GM23338 (cell line): ENCODE data around the gene C16orf87. TPM values are rescaled to one million over a fixed set of nuclear protein-coding genes. Genes with fewer than 3 reads are reported as not detected.

ENCODE experiments used
- ATAC-seq: fragments of 200-7000 bp; cut with Tn5 transposase; 3 replicates; pipeline ENCODE4 v1.9.1; 2020
- DNase-seq: peaks from one replicate; pipeline ENCODE4 v3.0.0-alpha.2; 2015; ENCODE audit warnings: low spot score
- H2AFZ ChIP-seq: fragments of 200-600 bp; sonication (generic); 2 replicates; pipeline ENCODE4 v1.8.0; 2016; ENCODE audit warnings: antibody characterized with exemption, mild to moderate bottlenecking, moderate library complexity
- H3F3A ChIP-seq: fragments of 200-600 bp; sonication (generic); replicated peaks from 2 replicates; pipeline ENCODE4 v1.8.0; 2017; ENCODE audit warnings: antibody characterized with exemption, mixed run types, low read depth
- H3K27ac ChIP-seq: fragments of 200-600 bp; sonication (generic); 2 replicates; pipeline ENCODE4 v1.6.1; 2016; ENCODE audit warnings: low read depth
- H3K27me3 ChIP-seq: fragments of 200-600 bp; sonication (generic); 2 replicates; pipeline ENCODE4 v1.8.0; 2016; ENCODE audit warnings: mild to moderate bottlenecking, mixed run types, moderate library complexity; ENCODE audit not compliant: insufficient read depth
- H3K36me3 ChIP-seq: fragments of 200-600 bp; sonication (generic); 2 replicates; pipeline ENCODE4 v1.8.0; 2016; ENCODE audit warnings: mild to moderate bottlenecking; ENCODE audit not compliant: insufficient read depth
- H3K4me1 ChIP-seq: fragments of 200-600 bp; sonication (generic); 2 replicates; pipeline ENCODE4 v1.8.0; 2016; ENCODE audit warnings: mild to moderate bottlenecking, moderate library complexity; ENCODE audit not compliant: insufficient read depth
- H3K4me2 ChIP-seq: fragments of 200-600 bp; sonication (generic); 2 replicates; pipeline ENCODE4 v1.7.1; 2017; ENCODE audit warnings: mixed run types
- H3K4me3 ChIP-seq: fragments of 200-600 bp; sonication (generic); 2 replicates; pipeline ENCODE4 v1.6.1; 2016; ENCODE audit warnings: mixed run types
- H3K79me2 ChIP-seq: fragments of 200-600 bp; sonication (generic); replicated peaks from 2 replicates; pipeline ENCODE4 v1.8.0; 2017; ENCODE audit warnings: mild to moderate bottlenecking; ENCODE audit not compliant: insufficient read depth
- H3K9me2 ChIP-seq: fragments of 200-600 bp; sonication (generic); 2 replicates; pipeline ENCODE4 v1.8.0; 2017; ENCODE audit not compliant: insufficient read depth
- H4K20me1 ChIP-seq: fragments of 200-600 bp; sonication (generic); replicated peaks from 2 replicates; pipeline ENCODE4 v1.8.0; 2017; ENCODE audit warnings: mild to moderate bottlenecking; ENCODE audit not compliant: insufficient read depth
- H3K27ac Mint-ChIP-seq: 2 replicates; pipeline ENCODE4 v1.8.0; 2020; ENCODE audit warnings: inconsistent platforms, mild to moderate bottlenecking, moderate library complexity, mixed read lengths
- H3K27me3 Mint-ChIP-seq: 3 replicates; pipeline ENCODE4 v1.8.0; 2022; ENCODE audit warnings: low read depth, mild to moderate bottlenecking, moderate library complexity, mixed read lengths, inconsistent platforms; ENCODE audit not compliant: insufficient read depth, poor library complexity
- H3K36me3 Mint-ChIP-seq: 3 replicates; pipeline ENCODE4 v1.8.0; 2021; ENCODE audit warnings: low read depth, mild to moderate bottlenecking, inconsistent platforms, moderate library complexity, mixed read lengths
- H3K4me1 Mint-ChIP-seq: 3 replicates; pipeline ENCODE4 v1.8.0; 2020; ENCODE audit warnings: mild to moderate bottlenecking, inconsistent platforms, mixed read lengths
- H3K4me3 Mint-ChIP-seq: 3 replicates; pipeline ENCODE4 v1.8.0; 2021; ENCODE audit warnings: moderate library complexity, mild to moderate bottlenecking, inconsistent platforms, mixed read lengths
- H3K9me3 Mint-ChIP-seq: 3 replicates; pipeline ENCODE4 v1.8.0; 2020; ENCODE audit warnings: moderate library complexity, mild to moderate bottlenecking, inconsistent platforms, mixed read lengths
- CREB1 ChIP-seq: fragments of 250-450 bp; sonication (Bioruptor Pico); IDR thresholded peaks from 2 replicates; pipeline ENCODE4 v1.5.0; 2020; ENCODE audit warnings: low read depth, mild to moderate bottlenecking, moderate library complexity
- EZH2 ChIP-seq: fragments of 200-600 bp; sonication (generic); IDR thresholded peaks from one replicate; pipeline ENCODE4 v1.8.0; 2017; ENCODE audit warnings: antibody characterized with exemption, mild to moderate bottlenecking, low read depth; ENCODE audit not compliant: unreplicated experiment
- EZH2phosphoT487 ChIP-seq: fragments of 200-600 bp; sonication (generic); IDR thresholded peaks from one replicate; pipeline ENCODE4 v1.8.1; 2018; ENCODE audit warnings: antibody characterized with exemption; ENCODE audit not compliant: unreplicated experiment
- JUNB ChIP-seq: IDR thresholded peaks from one replicate; pipeline ENCODE4 v1.6.1; 2016; ENCODE audit warnings: antibody characterized with exemption; ENCODE audit not compliant: unreplicated experiment
- NANOG ChIP-seq: IDR thresholded peaks from 2 replicates; pipeline ENCODE4 v1.6.1; 2016; ENCODE audit warnings: antibody characterized with exemption, borderline replicate concordance
- POLR2AphosphoS5 ChIP-seq: IDR thresholded peaks from 2 replicates; pipeline ENCODE4 v1.6.1; 2016; ENCODE audit warnings: antibody characterized with exemption, low read depth
- STAT1 ChIP-seq: IDR thresholded peaks from one replicate; pipeline ENCODE4 v1.6.1; 2016; ENCODE audit warnings: antibody characterized with exemption; ENCODE audit not compliant: unreplicated experiment
- ZNF114 ChIP-seq: fragments of 250-450 bp; sonication (Bioruptor Pico); IDR thresholded peaks from 2 replicates; pipeline ENCODE4 v1.5.0; 2020; ENCODE audit warnings: mild to moderate bottlenecking, moderate library complexity
- ZNF331 ChIP-seq: fragments of 250-450 bp; sonication (Bioruptor Pico); IDR thresholded peaks from 2 replicates; pipeline ENCODE4 v1.5.0; 2020; ENCODE audit warnings: low read depth, mild to moderate bottlenecking, moderate library complexity
- polyA plus RNA-seq: library from polyadenylated mRNA; unstranded; fragments of >200 nt; fragmentation: Nextera tagmentation; extraction: Ambion mirVana; gene quantifications from 2 replicates; pipeline ENCODE4 v1.2.1, GENCODE V29; 2016
- total RNA-seq: library from RNA; depleted of rRNA; stranded (reverse); fragments of >200 nt; shearing (Covaris generic); gene quantifications from 2 replicates; pipeline ENCODE4 v1.2.3, GENCODE V29; 2014
- TF ChIP-seq, protein P1 (sequence below): fragments of 250-450 bp; sonication (Bioruptor Pico); IDR thresholded peaks from 2 replicates; pipeline ENCODE4 v1.5.0; 2020; ENCODE audit warnings: mild to moderate bottlenecking, moderate library complexity
- TF ChIP-seq, protein P2 (sequence below): IDR thresholded peaks from 2 replicates; pipeline ENCODE4 v1.6.1; 2016; ENCODE audit warnings: antibody characterized with exemption
- TF ChIP-seq, protein P3 (sequence below): IDR thresholded peaks from one replicate; pipeline ENCODE4 v1.6.1; 2018; ENCODE audit warnings: antibody characterized with exemption; ENCODE audit not compliant: unreplicated experiment
- TF ChIP-seq, protein P4 (sequence below), 2 experiments: fragments of 200-600 bp in 1 of 2; sonication (generic) in 1 of 2; conservative IDR thresholded peaks; 2 replicates each; pipeline versions ENCODE4 v1.5.1 to v1.6.1; 2016 to 2017; ENCODE audit warnings: antibody characterized with exemption in 2 of 2, low read depth in 2 of 2, mild to moderate bottlenecking in 2 of 2, moderate library complexity in 1 of 2

The C16orf87 gene
- total and polyA plus RNA-seq, 2 experiments from 2014 or later: 23.4 to 46.0 TPM

DNA sequence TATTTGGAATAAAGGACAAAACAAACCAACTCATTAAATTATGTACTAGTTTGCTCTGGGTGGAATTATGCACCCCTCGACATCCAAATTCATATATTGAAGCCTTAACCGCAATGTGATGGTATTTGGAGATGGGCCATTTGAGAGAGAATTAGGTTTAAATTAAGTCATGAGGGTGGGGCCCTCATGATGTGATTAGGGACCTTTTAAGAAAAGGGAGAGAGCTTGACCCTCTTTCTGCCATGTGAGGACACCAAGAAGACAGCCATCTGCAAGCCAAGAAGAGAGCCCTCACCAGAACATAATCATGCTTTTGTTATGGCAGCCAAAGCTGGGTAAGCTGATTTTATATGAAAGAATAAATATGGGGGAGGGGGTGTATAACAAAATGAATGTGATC lies 2.0 kb downstream of the C16orf87 start:
- no peak for DNase-seq
- Histone ChIP-seq H3K4me1 (peaks cover 28% of the 10 kb centered on the region), H3K9me2 (no peaks in the 10 kb centered on the region), H3F3A (no peaks in the 10 kb centered on the region), H3K4me3 (peak overlapping the region; percentile 86), H3K4me2 (peak overlapping the region; percentile 76), H4K20me1 (peaks cover 3% of the 10 kb centered on the region; the same call in 1 of the 2 replicates), H3K36me3 (no peaks in the 10 kb centered on the region), H3K27ac (no peak overlapping the region), H3K79me2 (peaks cover 65% of the 10 kb centered on the region), H2AFZ (no peak overlapping the region), H3K27me3 (no peaks in the 10 kb centered on the region)
- Mint-ChIP-seq H3K36me3 (peaks cover 4% of the 10 kb centered on the region; the same call in 1 of the 3 replicates), H3K27me3 (peaks cover 5% of the 10 kb centered on the region), H3K27ac (no peak overlapping the region), H3K4me3 (peak overlapping the region; percentile 98), H3K9me3 (peaks cover 4% of the 10 kb centered on the region; the same call in 2 of the 3 replicates), H3K4me1 (peaks cover 24% of the 10 kb centered on the region)
- no peak for TF ChIP-seq EZH2phosphoT487
- TF ChIP-seq EZH2: no peak
- TF ChIP-seq, protein P1, sequence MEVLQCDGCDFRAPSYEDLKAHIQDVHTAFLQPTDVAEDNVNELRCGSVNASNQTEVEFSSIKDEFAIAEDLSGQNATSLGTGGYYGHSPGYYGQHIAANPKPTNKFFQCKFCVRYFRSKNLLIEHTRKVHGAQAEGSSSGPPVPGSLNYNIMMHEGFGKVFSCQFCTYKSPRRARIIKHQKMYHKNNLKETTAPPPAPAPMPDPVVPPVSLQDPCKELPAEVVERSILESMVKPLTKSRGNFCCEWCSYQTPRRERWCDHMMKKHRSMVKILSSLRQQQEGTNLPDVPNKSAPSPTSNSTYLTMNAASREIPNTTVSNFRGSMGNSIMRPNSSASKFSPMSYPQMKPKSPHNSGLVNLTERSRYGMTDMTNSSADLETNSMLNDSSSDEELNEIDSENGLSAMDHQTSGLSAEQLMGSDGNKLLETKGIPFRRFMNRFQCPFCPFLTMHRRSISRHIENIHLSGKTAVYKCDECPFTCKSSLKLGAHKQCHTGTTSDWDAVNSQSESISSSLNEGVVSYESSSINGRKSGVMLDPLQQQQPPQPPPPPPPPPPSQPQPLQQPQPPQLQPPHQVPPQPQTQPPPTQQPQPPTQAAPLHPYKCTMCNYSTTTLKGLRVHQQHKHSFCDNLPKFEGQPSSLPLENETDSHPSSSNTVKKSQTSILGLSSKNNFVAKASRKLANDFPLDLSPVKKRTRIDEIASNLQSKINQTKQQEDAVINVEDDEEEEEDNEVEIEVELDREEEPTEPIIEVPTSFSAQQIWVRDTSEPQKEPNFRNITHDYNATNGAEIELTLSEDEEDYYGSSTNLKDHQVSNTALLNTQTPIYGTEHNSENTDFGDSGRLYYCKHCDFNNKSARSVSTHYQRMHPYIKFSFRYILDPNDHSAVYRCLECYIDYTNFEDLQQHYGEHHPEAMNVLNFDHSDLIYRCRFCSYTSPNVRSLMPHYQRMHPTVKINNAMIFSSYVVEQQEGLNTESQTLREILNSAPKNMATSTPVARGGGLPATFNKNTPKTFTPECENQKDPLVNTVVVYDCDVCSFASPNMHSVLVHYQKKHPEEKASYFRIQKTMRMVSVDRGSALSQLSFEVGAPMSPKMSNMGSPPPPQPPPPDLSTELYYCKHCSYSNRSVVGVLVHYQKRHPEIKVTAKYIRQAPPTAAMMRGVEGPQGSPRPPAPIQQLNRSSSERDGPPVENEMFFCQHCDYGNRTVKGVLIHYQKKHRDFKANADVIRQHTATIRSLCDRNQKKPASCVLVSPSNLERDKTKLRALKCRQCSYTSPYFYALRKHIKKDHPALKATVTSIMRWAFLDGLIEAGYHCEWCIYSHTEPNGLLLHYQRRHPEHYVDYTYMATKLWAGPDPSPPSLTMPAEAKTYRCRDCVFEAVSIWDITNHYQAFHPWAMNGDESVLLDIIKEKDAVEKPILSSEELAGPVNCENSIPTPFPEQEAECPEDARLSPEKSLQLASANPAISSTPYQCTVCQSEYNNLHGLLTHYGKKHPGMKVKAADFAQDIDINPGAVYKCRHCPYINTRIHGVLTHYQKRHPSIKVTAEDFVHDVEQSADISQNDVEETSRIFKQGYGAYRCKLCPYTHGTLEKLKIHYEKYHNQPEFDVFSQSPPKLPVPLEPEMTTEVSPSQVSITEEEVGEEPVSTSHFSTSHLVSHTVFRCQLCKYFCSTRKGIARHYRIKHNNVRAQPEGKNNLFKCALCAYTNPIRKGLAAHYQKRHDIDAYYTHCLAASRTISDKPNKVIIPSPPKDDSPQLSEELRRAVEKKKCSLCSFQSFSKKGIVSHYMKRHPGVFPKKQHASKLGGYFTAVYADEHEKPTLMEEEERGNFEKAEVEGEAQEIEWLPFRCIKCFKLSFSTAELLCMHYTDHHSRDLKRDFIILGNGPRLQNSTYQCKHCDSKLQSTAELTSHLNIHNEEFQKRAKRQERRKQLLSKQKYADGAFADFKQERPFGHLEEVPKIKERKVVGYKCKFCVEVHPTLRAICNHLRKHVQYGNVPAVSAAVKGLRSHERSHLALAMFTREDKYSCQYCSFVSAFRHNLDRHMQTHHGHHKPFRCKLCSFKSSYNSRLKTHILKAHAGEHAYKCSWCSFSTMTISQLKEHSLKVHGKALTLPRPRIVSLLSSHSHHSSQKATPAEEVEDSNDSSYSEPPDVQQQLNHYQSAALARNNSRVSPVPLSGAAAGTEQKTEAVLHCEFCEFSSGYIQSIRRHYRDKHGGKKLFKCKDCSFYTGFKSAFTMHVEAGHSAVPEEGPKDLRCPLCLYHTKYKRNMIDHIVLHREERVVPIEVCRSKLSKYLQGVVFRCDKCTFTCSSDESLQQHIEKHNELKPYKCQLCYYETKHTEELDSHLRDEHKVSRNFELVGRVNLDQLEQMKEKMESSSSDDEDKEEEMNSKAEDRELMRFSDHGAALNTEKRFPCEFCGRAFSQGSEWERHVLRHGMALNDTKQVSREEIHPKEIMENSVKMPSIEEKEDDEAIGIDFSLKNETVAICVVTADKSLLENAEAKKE (CRISPR knock-in tag): no peak
- TF ChIP-seq CREB1 (CRISPR knock-in tag): no peak
- no peak for TF ChIP-seq JUNB
- TF ChIP-seq, protein P2, sequence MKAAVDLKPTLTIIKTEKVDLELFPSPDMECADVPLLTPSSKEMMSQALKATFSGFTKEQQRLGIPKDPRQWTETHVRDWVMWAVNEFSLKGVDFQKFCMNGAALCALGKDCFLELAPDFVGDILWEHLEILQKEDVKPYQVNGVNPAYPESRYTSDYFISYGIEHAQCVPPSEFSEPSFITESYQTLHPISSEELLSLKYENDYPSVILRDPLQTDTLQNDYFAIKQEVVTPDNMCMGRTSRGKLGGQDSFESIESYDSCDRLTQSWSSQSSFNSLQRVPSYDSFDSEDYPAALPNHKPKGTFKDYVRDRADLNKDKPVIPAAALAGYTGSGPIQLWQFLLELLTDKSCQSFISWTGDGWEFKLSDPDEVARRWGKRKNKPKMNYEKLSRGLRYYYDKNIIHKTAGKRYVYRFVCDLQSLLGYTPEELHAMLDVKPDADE: no peak
- TF ChIP-seq NANOG: no peak
- TF ChIP-seq, protein P3, sequence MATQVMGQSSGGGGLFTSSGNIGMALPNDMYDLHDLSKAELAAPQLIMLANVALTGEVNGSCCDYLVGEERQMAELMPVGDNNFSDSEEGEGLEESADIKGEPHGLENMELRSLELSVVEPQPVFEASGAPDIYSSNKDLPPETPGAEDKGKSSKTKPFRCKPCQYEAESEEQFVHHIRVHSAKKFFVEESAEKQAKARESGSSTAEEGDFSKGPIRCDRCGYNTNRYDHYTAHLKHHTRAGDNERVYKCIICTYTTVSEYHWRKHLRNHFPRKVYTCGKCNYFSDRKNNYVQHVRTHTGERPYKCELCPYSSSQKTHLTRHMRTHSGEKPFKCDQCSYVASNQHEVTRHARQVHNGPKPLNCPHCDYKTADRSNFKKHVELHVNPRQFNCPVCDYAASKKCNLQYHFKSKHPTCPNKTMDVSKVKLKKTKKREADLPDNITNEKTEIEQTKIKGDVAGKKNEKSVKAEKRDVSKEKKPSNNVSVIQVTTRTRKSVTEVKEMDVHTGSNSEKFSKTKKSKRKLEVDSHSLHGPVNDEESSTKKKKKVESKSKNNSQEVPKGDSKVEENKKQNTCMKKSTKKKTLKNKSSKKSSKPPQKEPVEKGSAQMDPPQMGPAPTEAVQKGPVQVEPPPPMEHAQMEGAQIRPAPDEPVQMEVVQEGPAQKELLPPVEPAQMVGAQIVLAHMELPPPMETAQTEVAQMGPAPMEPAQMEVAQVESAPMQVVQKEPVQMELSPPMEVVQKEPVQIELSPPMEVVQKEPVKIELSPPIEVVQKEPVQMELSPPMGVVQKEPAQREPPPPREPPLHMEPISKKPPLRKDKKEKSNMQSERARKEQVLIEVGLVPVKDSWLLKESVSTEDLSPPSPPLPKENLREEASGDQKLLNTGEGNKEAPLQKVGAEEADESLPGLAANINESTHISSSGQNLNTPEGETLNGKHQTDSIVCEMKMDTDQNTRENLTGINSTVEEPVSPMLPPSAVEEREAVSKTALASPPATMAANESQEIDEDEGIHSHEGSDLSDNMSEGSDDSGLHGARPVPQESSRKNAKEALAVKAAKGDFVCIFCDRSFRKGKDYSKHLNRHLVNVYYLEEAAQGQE: no peak
- TF ChIP-seq STAT1: no peak
- TF ChIP-seq, protein P4, sequence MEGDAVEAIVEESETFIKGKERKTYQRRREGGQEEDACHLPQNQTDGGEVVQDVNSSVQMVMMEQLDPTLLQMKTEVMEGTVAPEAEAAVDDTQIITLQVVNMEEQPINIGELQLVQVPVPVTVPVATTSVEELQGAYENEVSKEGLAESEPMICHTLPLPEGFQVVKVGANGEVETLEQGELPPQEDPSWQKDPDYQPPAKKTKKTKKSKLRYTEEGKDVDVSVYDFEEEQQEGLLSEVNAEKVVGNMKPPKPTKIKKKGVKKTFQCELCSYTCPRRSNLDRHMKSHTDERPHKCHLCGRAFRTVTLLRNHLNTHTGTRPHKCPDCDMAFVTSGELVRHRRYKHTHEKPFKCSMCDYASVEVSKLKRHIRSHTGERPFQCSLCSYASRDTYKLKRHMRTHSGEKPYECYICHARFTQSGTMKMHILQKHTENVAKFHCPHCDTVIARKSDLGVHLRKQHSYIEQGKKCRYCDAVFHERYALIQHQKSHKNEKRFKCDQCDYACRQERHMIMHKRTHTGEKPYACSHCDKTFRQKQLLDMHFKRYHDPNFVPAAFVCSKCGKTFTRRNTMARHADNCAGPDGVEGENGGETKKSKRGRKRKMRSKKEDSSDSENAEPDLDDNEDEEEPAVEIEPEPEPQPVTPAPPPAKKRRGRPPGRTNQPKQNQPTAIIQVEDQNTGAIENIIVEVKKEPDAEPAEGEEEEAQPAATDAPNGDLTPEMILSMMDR (conservative IDR thresholded peaks at IDR 0.05; ENCODE audit: low read depth in 2 of 2): no peak
- TF ChIP-seq ZNF331 (CRISPR knock-in tag): no peak
- no peak for TF ChIP-seq ZNF114 (CRISPR knock-in tag)
- TF ChIP-seq POLR2AphosphoS5: no peak
- ATAC-seq: no peak
